ENCODE data around the gene SLK.

DNA sequence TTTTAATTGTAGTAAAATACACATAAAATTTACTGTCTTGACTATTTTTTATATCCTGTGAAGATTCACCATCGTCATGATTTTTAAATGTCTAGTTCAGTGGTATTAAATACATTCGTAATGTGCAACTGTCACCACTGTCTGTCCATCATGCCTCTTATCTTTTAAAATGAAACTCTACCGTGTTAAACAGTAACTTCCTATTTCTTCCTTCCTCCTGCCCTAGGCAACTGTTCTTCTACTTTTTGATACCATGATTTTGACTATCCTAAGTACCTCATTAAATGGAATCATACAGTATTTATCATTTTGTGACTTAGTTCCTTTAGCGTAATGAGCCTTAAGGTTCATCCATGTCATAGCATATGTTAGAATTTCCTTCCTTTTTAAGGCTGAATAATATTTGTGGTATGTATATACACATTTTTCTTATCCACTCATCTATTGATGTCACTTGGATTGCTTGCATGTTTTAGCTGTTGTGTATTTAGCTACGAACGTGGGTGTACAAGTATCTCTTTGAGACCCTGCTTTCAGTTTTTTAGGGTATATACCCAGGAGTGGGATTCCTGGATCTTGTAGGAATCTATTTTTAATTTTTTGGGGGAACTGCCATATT lies 13.5 kb downstream of the SLK start:
- TF ChIP-seq EZH2 (IDR thresholded peaks at IDR 0.05; ENCODE audit: borderline replicate concordance, low read depth, low read length, severe bottlenecking) = no peak
- TF ChIP-seq CTCF (IDR thresholded peaks at IDR 0.05; ENCODE audit: extremely low read depth in 1 of 2, insufficient read depth in 1 of 2, low read depth in 1 of 2, low read length in 2 of 2) = no peak
- no peak for TF ChIP-seq POLR2A (IDR thresholded peaks at IDR 0.05; ENCODE audit: low read depth, low read length)
- no peak for TF ChIP-seq MAX (IDR thresholded peaks at IDR 0.05; ENCODE audit: insufficient read depth, insufficient read length)
- no peak for TF ChIP-seq POLR2AphosphoS5 (IDR thresholded peaks at IDR 0.05; ENCODE audit: insufficient read depth, low read depth, low read length)

Data from endothelial cell of umbilical vein (primary cell).